ENCODE results near the gene VSIG10.
"Not testable (repeated sequence)": the region's sequence is repeated elsewhere in the genome, so short reads cannot be mapped to it uniquely, and the experiment has no call there.

VSIG10 gene

GRCh38 chr12:118032188-118032587 is 71.6 kb downstream of the VSIG10 start:
- no peak for DNase-seq

DNA sequence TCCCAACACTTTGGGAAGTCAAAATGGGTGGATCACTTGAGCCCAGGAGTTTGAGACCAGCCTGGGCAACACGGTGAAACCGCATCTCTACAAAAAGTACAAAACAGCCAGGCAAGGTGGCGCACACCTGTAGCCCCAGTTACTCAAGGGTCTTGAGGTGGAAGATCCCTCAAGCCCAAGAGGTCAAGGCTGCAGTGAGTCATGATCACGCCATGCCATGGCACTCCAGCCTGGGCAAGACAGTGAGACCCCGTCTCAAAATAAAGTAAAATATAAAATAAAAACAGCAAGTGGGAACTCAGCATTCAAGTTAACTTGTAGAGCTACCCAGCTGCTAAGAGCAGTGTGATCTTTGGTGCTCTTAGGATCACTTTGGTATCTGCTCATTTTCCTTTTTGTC is 74.6 kb downstream of the VSIG10 start:
- no peak for DNase-seq

DNA sequence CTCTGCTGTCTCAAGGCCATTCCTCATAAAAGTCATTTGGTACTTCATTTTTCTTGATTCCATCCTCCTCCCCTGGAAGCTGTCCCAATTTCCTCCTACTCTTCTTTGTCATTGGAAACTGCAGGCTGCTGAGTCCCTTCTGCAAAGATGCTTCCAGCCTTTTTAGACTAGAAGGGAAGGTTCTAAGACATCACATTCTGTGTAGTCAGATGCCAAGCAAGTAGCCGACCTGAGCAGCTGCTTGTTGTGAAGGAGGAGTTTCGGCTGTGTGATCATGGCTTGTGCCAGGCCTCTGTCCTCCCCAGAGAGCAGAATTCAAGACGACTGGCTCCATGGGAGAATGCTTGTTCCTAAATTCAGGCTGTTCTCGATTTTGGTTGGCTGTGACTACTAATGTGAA is 78.6 kb downstream of the VSIG10 start:
- DNase-seq: no peak

DNA sequence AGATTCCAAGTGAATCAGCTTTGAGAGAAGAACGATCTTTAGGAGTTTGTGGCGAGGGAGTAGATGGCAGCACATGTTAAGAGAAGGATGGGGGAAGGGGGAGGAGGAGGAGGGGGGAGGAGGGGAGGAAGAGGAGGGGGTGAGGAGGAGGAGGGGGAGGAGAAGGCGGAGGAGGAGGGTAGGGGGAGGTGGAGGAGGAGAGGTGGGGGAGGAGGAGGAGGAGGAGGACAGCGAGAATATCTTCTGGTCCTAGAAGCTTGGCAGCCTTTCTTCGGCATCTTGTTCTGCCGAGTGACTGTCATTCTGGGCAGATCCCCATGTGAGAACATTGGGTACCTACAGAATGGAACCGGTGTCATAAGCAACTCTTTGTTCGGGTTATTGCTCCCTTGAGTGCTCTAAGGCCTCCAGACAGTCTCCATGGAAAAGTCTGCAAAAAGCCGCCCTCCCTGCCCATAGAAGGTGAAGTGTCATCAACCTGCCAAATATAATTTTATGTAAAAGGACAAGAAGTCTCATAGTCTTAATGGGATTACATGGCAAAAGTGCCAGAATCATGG is 80.4 kb downstream of the VSIG10 start:
- peak; percentile 60 for DNase-seq

DNA sequence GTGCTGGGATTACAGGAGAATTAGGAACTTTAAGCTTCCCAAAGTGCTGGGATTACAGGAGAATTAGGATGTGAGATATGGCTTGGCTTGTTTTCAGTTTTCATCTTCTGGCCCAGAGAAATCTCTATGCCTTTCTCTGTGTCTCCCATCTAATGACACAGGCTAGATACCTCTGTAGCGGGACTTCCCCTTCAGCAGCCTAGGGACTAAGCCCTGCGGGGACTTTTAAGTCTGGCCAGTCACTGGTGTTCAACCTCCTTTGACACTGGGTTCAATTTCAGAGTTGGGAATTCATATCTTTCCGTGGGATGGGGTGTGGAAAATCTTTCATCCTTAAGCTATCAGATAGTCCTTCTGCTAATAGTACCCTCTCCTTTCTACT is 81.1 kb downstream of the VSIG10 start:
- no peak for DNase-seq

- not testable (repeated sequence) for DNase-seq
Observed at GRCh38 chr12:118022097-118022727, 81.6 kb downstream of the VSIG10 start.

DNA sequence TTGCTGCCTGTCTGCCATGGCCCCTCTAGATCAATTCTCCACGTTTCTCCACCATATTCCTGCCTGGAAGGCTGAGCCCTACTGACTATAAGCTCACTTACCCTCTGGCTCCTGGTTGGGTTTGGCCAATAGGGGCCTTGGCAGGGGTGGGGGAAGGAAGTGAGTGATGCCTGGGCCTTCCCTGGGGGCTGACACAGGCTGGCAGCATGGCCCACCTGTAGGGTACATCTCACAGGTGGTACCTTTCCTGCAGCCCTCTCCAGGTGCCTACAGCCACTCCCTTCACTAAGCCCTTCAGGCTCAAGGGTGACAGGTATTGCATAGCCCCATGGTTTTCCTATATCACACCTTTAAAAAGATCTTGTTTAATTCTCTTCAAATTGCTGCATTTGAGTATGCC is 83.8 kb downstream of the VSIG10 start:
- DNase-seq: no peak

DNA sequence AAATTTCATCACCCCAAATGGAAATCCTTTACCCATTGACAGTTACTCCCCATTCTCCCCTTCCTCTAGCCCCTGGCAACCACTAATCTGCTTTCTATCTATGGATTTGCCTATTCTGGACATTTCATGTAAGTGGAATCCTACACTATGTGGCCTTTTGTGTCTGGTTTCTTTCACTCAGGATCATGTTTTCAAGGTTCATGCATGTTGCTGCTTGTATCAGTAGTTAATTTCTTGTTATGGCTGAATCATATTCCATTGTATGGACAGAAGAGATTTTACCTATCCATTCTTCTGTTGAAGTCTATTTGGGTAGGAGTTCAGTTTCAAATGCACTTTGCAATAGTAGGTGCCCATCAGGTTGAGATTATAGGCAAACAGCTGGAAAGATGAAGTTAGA is 85.9 kb downstream of the VSIG10 start:
- no peak for DNase-seq

DNA sequence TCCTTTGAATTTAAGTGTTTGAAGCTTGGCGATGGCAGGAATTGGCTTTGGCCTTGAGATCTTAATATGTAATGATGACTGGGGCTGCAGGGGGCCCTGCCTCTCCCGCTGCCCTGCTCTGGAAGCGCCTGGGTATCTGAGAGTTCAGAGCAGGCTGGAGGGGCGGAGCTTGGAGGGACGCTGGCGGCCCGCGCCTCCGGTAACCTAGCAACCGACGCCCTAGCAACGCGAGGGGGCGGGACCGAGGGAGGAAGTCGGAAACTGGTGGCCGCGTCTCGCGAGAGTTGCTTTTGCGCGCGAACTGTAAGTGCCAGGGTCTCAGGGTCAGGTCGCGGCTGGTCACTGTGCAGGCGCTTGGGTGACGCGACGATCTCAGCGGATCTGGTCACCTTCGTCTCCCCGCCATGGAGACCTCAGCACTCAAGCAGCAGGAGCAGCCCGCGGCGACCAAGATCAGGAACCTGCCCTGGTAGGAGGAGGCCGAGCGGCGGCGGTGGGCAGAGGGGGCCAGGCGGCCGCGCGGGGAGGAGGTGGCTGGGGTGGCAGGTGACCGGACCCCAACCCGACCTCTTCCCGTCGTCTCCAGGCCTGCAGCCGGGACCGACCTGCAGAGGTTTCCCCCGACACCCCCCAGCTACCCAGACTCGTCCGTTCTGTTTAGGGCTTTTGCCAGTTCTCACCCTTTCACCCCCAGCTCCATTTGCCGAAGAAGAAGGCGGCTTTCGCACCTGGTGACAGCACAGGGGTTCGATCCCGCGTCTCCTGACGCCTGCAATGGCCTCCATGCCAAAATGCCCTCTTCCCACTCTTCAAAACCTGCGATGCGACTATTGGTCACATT is 87.2 kb downstream of the VSIG10 start, which contains the start of gene RFC5:
Gene RFC5 (plus strand): TSS at position 280 of the 841 bp plus-strand sequence. CDS start 125 bp downstream, at position 405.
- DNase-seq: peak; percentile 95

GRCh38 chr12:118015944-118016343 is 87.9 kb downstream of the VSIG10 start:
- DNase-seq: no peak

GRCh38 chr12:118015306-118015705 is 88.5 kb downstream of the VSIG10 start:
- no peak for DNase-seq

Measured in midbrain (tissue), 1 donor.